HUDEP-2 (cell line): Measurements from ENCODE around the gene GIPR.
"Not testable (repeated sequence)": the region's sequence is repeated elsewhere in the genome, so short reads cannot be mapped to it uniquely, and the experiment has no call there.

Source experiments
- DNase-seq, 76 experiments: peaks; one replicate each; lab custom pipeline; 2025; ENCODE audit not compliant: unreplicated experiment in 76 of 76; lab: John Stamatoyannopoulos, UW

The GIPR gene

GRCh38 chr19:45720065-45720464 lies 52.0 kb downstream of the GIPR start:
- DNase-seq, result not testable (repeated sequence)

DNA sequence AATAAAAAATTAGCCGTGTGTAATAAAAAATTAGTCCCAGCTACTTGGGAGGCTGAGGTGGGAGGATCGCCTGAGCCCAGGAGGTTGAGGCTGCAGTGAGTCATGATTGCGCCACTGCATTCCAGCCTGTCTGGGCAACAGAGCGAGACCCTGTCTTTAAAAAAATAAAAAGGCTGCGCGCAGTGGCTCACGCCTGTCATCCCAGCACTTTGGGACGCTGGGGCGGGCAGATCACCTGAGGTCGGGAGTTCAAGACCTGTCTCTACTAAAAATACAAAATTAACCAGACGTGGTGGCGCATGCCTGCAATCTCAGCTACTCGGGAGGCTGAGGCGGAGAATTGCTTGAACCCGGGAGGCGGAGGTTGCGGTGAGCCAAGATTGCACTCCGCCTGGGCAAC lies 60.7 kb downstream of the GIPR start:
- not testable (repeated sequence) for DNase-seq

DNA sequence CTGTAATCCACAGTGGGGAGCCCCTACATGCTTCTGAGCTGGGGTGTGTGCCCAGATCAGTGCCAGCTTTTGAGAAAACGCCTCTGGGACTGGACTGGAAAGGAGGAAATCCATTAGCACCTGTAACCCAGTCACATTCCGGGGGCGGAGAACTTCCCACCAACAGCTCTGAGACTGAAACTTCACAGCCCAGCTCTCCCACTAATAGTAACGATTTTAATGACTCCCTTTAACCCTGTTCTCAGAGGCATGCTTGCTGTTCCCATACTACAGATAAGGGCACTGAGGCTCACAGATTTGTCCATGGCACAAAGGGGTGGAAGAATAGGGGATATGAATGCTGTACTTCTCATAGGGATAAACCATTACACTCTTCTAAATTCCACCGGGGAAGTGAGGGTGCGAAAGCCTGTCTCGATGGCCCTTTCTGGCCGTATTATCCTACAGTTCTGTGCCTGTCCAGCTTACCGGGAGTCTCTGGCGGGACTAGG lies 61.8 kb downstream of the GIPR start:
- DNase-seq, result peak in 1 of 76 experiments; percentile 21

GRCh38 chr19:45730368-45731288 lies 62.6 kb downstream of the GIPR start, which contains the start of gene FBXO46:
TSS of gene FBXO46 (minus strand) at chr19:45730896. CDS start at chr19:45713495, 17,401 bp downstream.
- DNase-seq, result peak; percentile 37 to 99 (median 98)
